KOPT-K1 (cell line): ENCODE data around the gene DEK.
A peak's percentile ranks its signal among the peaks of the same experiment; 100 is the strongest.

Experiments
- H3K27ac ChIP-seq: fragments of 200-600 bp; sonication (generic); 2 replicates; pipeline ENCODE4 v1.5.1; 2016; ENCODE audit warnings: antibody characterized with exemption, mild to moderate bottlenecking, low read depth, low read length; ENCODE audit not compliant: poor library complexity, severe bottlenecking
- H3K36me3 ChIP-seq: fragments of 200-600 bp; sonication (generic); 2 replicates; pipeline ENCODE4 v1.5.1; 2017; ENCODE audit warnings: antibody characterized with exemption, mild to moderate bottlenecking, low read length, moderate library complexity; ENCODE audit not compliant: insufficient read depth
- H3K9me3 ChIP-seq: fragments of 200-600 bp; sonication (generic); 2 replicates; pipeline ENCODE4 v1.5.1; 2017; ENCODE audit warnings: antibody characterized with exemption, low read length, mild to moderate bottlenecking; ENCODE audit not compliant: insufficient read depth, poor library complexity, severe bottlenecking

Gene DEK

GRCh38 chr6:18277237-18278006 is 13.1 kb upstream of the DEK start:
- Histone ChIP-seq H3K27ac (no peak overlapping the region), H3K9me3 (no peaks in the 10 kb centered on the region), H3K36me3 (no peaks in the 10 kb centered on the region)

- H3K36me3 ChIP-seq = no peaks in the 10 kb centered on the region
- no peak overlapping the region for H3K27ac ChIP-seq
- H3K9me3 ChIP-seq = no peaks in the 10 kb centered on the region
Measured at GRCh38 chr6:18276610-18277236, 12.4 kb upstream of the DEK start.

DNA sequence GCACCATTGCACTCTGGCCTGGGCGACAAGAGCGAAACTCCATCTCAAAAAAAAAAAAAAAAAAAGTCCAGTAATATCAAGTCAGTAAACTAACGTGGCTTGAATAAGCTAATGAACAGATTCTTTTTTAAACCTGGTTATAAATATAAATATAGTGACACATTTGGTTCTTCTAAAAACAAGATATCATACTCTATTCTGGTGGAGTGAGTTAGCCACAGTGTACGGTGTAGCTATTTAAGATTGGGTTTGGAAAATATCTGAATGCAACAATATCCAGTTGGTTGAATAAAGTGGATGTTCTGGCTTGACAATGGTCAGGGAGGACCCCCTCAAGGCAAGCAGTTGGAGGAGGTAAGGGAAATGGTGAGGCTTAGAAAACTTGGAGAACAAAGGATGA is 5.9 kb upstream of the DEK start:
- Histone ChIP-seq H3K9me3 (peaks cover 12% of the 10 kb centered on the region), H3K27ac (no peak overlapping the region), H3K36me3 (no peaks in the 10 kb centered on the region)

GRCh38 chr6:18269717-18270116 is 5.4 kb upstream of the DEK start:
- Histone ChIP-seq H3K27ac (no peak overlapping the region), H3K9me3 (peaks cover 13% of the 10 kb centered on the region), H3K36me3 (no peaks in the 10 kb centered on the region)

DNA sequence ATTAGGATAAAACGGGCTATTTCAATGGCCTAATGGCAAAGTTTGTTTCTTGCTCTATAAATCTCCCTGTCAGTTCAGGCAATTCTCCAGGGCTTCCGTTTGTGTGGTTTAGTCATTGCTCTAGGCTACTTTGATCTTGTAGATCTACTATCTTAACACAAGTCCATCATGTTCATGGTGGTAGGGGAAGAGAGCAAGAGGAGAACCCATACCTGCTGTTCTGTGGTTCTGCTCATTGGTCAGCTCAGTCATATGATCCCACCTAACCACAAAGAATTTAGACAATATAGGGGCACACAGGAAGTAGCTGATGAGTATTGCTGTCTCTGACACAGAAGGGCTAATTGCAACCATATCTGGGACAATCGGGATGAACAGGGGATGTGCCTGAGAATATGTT is 4.9 kb upstream of the DEK start:
- Histone ChIP-seq H3K36me3 (no peaks in the 10 kb centered on the region), H3K9me3 (peaks cover 13% of the 10 kb centered on the region), H3K27ac (no peak overlapping the region)

DNA sequence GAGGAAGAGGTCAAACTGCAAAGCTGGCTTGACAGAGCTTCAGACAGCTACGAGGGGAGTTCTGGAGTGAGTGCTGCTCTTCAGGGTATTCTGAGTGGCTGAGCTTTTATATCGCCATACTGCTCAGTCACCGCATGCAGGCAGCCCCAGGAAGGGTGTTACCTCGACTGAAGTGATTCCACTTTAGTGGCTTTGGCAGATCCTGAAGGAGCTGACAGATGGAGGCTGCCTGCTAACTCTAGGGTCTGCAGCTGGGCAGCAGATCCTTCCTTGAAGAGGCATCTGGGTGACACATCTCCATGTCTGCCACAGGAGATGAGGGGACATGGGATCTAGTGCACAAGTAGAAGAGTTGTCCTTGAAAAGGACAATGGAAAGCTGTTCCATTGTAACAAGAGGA is 3.7 kb upstream of the DEK start:
- H3K9me3 ChIP-seq = peaks cover 13% of the 10 kb centered on the region

DNA sequence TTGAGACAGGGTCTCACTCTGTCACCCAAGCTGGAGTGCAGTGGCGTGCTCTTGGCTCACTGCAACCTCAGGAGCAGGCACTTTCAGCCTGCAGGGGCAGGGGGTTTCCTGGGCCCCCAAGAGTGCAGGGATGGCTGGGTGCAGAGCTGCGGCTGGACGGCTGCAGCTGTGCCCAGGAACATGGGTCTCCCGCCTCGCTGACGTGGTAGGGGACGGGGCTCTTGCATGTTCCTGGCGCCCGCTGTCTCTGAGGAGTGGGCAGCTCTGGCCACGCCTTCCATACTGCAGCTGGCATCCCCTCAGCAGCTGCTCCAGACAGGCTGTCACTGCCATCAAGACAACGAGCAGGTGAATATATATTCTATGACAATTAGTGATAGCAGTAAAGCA is 2.2 kb upstream of the DEK start:
- peaks cover 13% of the 10 kb centered on the region for H3K9me3 ChIP-seq
- no peak overlapping the region for H3K27ac ChIP-seq
- peaks cover 10% of the 10 kb centered on the region for H3K36me3 ChIP-seq

More for the DNA sequence above, 3.7 kb upstream of the DEK start:
- H3K36me3 ChIP-seq = no peaks in the 10 kb centered on the region
- no peak overlapping the region for H3K27ac ChIP-seq

DNA sequence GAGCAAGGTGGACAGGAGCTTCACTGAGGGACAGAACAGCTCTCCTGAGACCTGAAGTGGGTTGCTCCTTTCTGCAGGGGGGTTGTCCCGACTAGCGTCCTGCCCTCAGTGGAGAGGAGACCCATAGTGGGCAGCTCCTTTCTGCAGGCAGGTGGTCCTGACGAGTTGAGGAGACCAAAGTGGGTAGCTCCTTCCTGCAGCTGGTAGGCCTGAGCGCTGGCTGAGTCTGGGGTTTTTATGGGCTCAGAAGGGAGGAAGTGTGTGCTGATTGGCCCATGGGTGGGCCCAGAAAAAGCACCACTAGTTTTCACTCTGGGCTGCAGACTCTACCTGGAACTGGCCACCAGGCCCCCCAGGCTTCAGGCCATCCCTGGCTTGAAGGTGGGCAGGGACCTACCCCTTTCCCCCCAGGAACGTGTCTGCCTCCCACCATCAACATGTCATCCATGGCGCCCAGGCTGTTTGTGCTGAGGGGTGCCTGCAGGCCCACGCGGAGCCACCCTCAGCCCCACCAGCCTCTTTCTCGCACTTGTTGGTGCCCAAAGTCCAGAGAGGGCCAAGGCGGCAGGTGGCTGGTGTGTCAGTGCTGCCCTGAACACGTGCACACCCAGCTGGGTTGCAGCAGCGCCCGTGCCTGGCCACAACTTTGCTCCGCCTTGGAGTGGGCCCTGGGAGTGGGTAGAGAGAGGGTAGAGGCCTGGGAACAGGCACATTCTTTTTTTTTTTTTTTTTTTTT is 1.6 kb upstream of the DEK start:
- H3K36me3 ChIP-seq = peaks cover 16% of the 10 kb centered on the region
- no peak overlapping the region for H3K27ac ChIP-seq
- peaks cover 13% of the 10 kb centered on the region for H3K9me3 ChIP-seq

DNA sequence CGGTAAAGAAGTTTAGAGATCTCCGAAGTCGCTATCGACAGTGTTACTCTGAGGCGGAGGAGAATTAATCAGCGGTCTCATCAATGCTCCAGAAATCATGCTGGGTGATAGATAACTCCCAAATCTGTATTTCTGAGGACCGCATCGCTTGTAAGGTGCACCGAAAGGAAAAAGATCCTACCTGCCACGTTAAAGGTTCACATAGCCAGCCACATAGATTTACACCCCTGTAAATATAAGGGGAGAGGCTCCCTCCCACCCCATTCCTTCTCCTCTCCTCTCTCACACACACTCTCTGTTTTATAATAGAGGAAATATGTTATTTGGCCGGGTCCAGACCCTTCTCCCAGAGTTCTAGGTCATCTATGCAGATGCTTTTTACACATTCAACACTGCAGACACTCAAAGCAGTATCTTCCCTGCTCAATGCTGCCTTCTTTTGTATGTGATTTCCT is 620 bp upstream of the DEK start:
- Histone ChIP-seq H3K27ac (peak overlapping the region; percentile 93), H3K36me3 (peaks cover 26% of the 10 kb centered on the region), H3K9me3 (peaks cover 13% of the 10 kb centered on the region)

DNA sequence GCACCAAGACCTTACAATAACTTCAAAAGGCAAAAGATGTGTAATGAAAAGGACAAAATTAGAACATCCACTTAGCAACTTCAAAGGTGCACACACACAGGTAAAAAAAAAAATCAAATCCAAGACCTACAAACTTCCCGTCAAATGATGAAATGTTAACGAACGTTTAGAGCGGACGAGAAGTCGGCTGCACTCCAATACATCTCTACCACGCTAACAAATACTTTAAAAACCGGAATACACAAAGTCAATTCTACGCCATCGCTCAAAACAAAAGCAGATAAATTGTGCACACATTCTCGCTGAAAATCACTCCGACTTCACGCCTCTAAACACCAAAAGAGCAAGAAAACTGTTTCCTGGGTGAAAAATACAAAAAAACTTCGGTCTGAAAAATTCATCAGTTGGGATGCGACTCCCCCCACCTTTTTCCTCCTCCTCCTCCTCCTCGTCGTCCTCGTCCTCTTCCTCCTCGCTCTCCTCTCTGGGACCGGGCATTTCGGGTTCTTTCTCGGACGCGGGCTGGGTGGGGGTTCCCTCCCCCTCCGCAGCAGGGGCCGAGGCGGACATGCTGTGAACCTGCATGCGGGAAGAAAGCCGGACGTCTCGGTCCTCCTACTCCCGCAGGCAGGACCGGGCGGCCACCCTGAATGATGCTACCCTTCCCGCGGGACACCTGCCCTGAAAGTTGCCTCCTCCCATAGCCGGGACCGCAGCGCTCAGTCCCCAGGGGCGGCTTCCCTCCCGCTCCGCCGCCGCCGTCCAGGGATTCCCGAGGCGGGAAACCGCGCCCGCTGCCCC is 712 bp downstream of the DEK start:
- Histone ChIP-seq H3K9me3 (peaks cover 13% of the 10 kb centered on the region), H3K36me3 (peaks cover 36% of the 10 kb centered on the region), H3K27ac (peak overlapping the region; percentile 93)

GRCh38 chr6:18262702-18263417 is 1.5 kb downstream of the DEK start:
- peak overlapping the region; percentile 93 for H3K27ac ChIP-seq

DNA sequence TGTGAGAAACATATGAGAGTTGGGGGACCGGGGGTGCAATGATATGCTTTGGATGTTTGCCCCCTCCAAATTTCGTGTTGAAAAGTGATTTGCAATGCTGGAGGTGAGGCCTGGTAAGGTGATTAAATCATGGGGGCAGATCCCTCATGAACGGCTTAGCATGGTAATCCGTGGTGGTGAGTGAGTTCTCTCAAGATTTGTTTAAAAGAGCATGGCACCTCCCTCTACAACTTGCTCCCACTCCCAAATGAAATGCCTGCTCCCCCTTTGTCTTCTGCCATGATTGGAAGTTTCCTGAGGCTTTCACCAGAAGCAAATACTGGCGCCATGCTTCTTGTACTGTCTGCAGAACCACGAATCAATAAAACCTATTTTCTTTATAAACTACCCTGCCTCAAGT is 2.5 kb downstream of the DEK start:
- H3K27ac ChIP-seq = no peak overlapping the region

More at GRCh38 chr6:18262702-18263417, 1.5 kb downstream of the DEK start:
- Histone ChIP-seq H3K9me3 (peaks cover 13% of the 10 kb centered on the region), H3K36me3 (peaks cover 44% of the 10 kb centered on the region)

DNA sequence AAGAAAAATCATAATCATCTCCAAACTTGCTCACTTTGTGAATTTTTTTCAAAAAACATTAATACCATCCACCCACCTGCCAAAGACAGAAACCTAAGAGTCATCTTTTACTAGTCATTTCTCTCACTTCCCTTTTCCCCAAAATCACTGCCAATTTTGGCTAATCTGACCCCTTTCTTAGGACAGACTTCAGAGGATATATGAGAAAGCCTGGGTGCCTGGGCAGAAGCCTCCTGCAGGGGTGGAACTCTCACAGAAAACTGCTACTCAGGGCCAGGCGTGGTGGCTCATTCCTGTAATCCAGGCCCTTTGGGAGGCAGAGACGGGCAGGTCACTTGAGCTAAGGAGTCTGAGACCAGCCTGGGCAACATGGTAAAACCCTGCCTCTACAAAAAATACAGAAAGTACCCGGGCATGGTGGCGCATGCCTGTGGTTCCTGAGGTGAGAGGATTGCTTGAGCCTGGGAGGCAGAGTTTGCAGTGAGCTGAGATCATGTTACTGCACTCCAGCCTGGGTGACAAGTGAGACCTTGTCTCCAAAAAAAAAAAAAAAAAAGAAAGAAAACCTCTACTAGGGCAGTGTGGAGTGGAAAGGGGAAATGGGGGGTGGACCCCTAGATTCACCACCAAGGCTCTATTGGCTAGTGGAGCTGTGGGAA is 3.8 kb downstream of the DEK start:
- Histone ChIP-seq H3K9me3 (peaks cover 4% of the 10 kb centered on the region), H3K27ac (no peak overlapping the region), H3K36me3 (peaks cover 67% of the 10 kb centered on the region)

More for the DNA sequence above, 2.5 kb downstream of the DEK start:
- peaks cover 54% of the 10 kb centered on the region for H3K36me3 ChIP-seq
- peaks cover 13% of the 10 kb centered on the region for H3K9me3 ChIP-seq
